PC-3 (cell line): Measurements from ENCODE around the gene SPANXB1.

ENCODE experiments used
- EZH2 ChIP-seq: fragments of 300-600 bp; sonication (generic); IDR thresholded peaks from one replicate; pipeline ENCODE4 v1.6.1; 2017; ENCODE audit warnings: antibody characterized with exemption, mild to moderate bottlenecking, low read length; ENCODE audit not compliant: unreplicated experiment
- EZH2phosphoT487 ChIP-seq: fragments of 300-600 bp; sonication (generic); IDR thresholded peaks from 2 replicates; pipeline ENCODE4 v1.6.1; 2018; ENCODE audit warnings: mild to moderate bottlenecking, antibody characterized with exemption, low read length, borderline replicate concordance
- TF ChIP-seq, protein P1 (sequence below): fragments of 300-600 bp; sonication (generic); conservative IDR thresholded peaks from 2 replicates; pipeline ENCODE4 v1.5.1; 2017; ENCODE audit warnings: antibody characterized with exemption, low read depth, mild to moderate bottlenecking, low read length

DNA sequence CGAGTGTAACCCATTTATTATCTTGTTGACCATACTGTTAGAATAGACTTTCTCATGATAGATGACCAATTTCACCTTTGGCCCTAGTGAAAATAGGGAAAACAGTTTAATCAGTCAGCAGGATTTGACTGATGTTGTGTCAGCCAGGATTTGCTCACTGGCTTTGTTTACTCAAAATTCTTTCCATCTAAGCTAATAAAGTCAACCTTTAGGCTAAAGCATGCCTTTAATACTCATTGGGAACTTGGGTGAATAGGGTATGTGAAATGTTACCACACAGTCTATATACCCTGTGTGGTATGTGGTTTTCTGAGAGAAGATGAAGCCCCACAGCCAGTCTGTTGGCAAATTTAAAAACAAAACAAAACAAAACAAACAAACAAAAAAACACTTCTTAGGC lies 18.7 kb upstream of the SPANXB1 start:
- TF ChIP-seq, protein P1, sequence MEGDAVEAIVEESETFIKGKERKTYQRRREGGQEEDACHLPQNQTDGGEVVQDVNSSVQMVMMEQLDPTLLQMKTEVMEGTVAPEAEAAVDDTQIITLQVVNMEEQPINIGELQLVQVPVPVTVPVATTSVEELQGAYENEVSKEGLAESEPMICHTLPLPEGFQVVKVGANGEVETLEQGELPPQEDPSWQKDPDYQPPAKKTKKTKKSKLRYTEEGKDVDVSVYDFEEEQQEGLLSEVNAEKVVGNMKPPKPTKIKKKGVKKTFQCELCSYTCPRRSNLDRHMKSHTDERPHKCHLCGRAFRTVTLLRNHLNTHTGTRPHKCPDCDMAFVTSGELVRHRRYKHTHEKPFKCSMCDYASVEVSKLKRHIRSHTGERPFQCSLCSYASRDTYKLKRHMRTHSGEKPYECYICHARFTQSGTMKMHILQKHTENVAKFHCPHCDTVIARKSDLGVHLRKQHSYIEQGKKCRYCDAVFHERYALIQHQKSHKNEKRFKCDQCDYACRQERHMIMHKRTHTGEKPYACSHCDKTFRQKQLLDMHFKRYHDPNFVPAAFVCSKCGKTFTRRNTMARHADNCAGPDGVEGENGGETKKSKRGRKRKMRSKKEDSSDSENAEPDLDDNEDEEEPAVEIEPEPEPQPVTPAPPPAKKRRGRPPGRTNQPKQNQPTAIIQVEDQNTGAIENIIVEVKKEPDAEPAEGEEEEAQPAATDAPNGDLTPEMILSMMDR: no peak
- TF ChIP-seq EZH2phosphoT487 (no peak), EZH2 (no peak)
